Ovary (tissue), 9 donors: ENCODE measurements around the gene RPUSD3. TPM values are rescaled to one million over a fixed set of nuclear protein-coding genes. Genes with fewer than 3 reads are reported as not detected.

Experiments
- DNase-seq, 5 donors: peaks; one replicate each; pipeline ENCODE4 v3.0.0-alpha.2; 2019 to 2020
- H3K27ac ChIP-seq, 2 donors: fragments of 200-600 bp; one replicate each; pipeline versions ENCODE4 v1.5.1 to v1.8.0; 2019 to 2022
- H3K27me3 ChIP-seq: fragments of 200-600 bp; one replicate; pipeline ENCODE4 v1.8.0; 2022
- H3K36me3 ChIP-seq: fragments of 200-600 bp; sonication (generic); one replicate; pipeline ENCODE4 v1.5.1; 2019
- H3K4me1 ChIP-seq: one replicate; pipeline ENCODE4 v1.8.1; 2013; ENCODE audit warnings: mild to moderate bottlenecking, moderate library complexity; ENCODE audit not compliant: insufficient read depth
- H3K4me3 ChIP-seq: fragments of 200-600 bp; sonication (generic); one replicate; pipeline ENCODE4 v1.5.1; 2017
- H3K9me3 ChIP-seq, 2 donors: fragments of 200-600 bp in 1 of 2; sonication (generic) in 1 of 2; one replicate each; pipeline versions ENCODE4 v1.5.1 to v1.8.1; 2013 to 2019; ENCODE audit warnings: mild to moderate bottlenecking in 1 of 2, moderate library complexity in 1 of 2
- EP300 ChIP-seq: sonication (generic); formaldehyde crosslinking; IDR thresholded peaks from one replicate; pipeline ENCODE4 v1.6.1; 2017; ENCODE audit warnings: antibody characterized with exemption
- POLR2A ChIP-seq: fragments of 450-650 bp; IDR thresholded peaks from one replicate; pipeline ENCODE4 v1.6.1; 2017; ENCODE audit warnings: antibody characterized with exemption, mild to moderate bottlenecking, moderate library complexity
- WGBS, 3 donors: extraction: QIAGEN DNeasy Blood & Tissue Kit in 1 of 3; methylation state at CpG; one replicate each; pipeline versions ENCODE4 v1.1.5 to v1.1.7; 2013 to 2017; 5-methylcytosine and 5-hydroxymethylcytosine counted together
- intact Hi-C, 4 donors: fragments of 100-400 bp; cut with DNase I; formaldehyde crosslinking; loops; one replicate each; pipeline versions ENCODE4 v1.11.0 to v1.15.1; 2022 to 2023
- polyA plus RNA-seq, 2 donors: library from polyadenylated mRNA; stranded (reverse); fragments of 200-250 nt in 1 of 2; fragments of 350-450 nt in 1 of 2; fragmentation: Illumina TruSeq in 1 of 2; extraction: RNeasy Lipid Tissue Mini Kit (QIAGEN cat#74804) in 1 of 2; gene quantifications; one replicate each; pipeline ENCODE4 v1.2.3, GENCODE V29; 2013 to 2014
- total RNA-seq, 7 donors: library from RNA; depleted of rRNA in 2 of 7; stranded (reverse); fragments of >200 nt in 2 of 7; fragmentation: NEBNext Ultra II Directional in 3 of 7; extraction: Animal tissue kit (Norgen Biotek cat#: 25700) in 3 of 7; gene quantifications; one replicate each; pipeline versions ENCODE4 v1.1.0 to v1.2.4, GENCODE V29; 2016 to 2023
- TF ChIP-seq, protein P1 (sequence below), 3 donors: fragments of 450-650 bp in 2 of 3; fragments of 200-600 bp in 1 of 3; IDR thresholded peaks; one replicate each; pipeline versions ENCODE4 v1.5.1 to v1.8.0; 2016 to 2022; ENCODE audit warnings: antibody characterized with exemption in 3 of 3, mild to moderate bottlenecking in 1 of 3
- donor health status: DM: no; HTN: no; CAD: no; lungs with moderate emphysema.
- donor health status: DM: no; HTN: no; CAD: no.
- donor health status: Bipolar disorder and iron deficiency.
- donor health status: DM: yes; HTN: yes; CAD: no.
- donor health status: DM: no; HTN: no; CAD: no.
- donor health status: DM: yes; HTN: yes; CAD: no.

RPUSD3 gene
- total and polyA plus RNA-seq, 9 donors, result 19.4 to 32.2 (median 26.8) TPM

DNA sequence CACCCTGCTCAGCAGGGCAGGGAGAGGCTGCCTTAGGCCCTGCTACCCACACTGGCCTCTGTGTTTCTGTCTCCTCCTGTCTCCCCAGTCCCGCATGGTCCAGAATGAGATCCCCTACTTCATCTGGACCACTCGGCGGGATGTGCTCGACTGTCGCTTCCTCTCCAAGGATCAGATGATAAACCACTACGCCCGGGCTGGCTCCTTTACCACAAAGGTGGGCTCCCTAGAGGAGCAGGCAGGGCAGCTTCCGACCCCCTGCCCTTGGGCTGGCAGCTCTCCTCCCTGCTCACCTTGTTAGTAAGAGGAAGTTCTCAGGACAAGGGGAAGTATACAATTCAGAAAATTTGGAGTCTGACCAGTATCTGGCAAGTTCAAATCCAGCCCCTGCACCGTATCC, 27.8 kb downstream of the RPUSD3 start:
- WGBS, 3 donors, result 88 to 89% (median 88%) methylated on average over 9 of the region's 9 CpGs
- Histone ChIP-seq H3K9me3 (no peaks in the 10 kb centered on the region), H3K27ac (no peak overlapping the region), H3K27me3 (no peaks in the 10 kb centered on the region), H3K4me3 (no peak overlapping the region), H3K4me1 (peaks cover 2% of the 10 kb centered on the region), H3K36me3 (no peaks in the 10 kb centered on the region)
- TF ChIP-seq EP300, result no peak
- TF ChIP-seq, protein P1, sequence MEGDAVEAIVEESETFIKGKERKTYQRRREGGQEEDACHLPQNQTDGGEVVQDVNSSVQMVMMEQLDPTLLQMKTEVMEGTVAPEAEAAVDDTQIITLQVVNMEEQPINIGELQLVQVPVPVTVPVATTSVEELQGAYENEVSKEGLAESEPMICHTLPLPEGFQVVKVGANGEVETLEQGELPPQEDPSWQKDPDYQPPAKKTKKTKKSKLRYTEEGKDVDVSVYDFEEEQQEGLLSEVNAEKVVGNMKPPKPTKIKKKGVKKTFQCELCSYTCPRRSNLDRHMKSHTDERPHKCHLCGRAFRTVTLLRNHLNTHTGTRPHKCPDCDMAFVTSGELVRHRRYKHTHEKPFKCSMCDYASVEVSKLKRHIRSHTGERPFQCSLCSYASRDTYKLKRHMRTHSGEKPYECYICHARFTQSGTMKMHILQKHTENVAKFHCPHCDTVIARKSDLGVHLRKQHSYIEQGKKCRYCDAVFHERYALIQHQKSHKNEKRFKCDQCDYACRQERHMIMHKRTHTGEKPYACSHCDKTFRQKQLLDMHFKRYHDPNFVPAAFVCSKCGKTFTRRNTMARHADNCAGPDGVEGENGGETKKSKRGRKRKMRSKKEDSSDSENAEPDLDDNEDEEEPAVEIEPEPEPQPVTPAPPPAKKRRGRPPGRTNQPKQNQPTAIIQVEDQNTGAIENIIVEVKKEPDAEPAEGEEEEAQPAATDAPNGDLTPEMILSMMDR (IDR thresholded peaks at IDR 0.05), result no peak
- TF ChIP-seq POLR2A, result no peak
- DNase-seq, result no peak
- intact Hi-C loops, result no loop called here

DNA sequence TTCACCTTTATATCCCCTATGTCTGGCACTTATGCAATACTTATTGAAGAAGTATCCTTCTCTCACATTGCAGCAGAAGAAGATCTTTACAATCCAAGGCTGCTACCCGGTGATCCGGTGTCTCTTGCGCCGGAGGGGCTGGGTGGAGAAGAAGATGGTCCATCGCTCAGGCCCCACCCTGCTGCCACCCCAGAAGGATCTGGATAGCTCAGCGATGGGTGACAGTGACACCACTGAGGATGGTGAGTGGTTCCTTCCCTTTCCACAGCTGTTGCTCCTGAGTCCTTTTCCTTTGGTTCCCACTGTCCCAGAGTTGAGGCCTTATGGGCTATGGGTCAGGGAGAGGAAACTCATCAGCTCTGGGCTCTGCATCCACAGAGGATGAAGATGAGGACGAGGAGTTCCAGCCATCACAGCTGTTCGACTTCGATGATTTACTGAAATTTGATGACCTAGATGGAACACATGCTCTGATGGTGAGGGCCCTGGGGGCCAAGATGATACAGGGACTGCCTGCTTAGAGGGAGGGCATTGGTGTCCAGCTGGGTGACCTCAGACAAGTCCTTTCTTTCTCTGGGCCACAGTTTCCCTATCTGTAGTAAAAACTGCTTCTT, 30.8 kb downstream of the RPUSD3 start:
- no peaks in the 10 kb centered on the region for H3K36me3 ChIP-seq
- TF ChIP-seq POLR2A (no peak), EP300 (no peak)
- TF ChIP-seq, protein P1 (IDR thresholded peaks at IDR 0.05), result no peak
- no peaks in the 10 kb centered on the region for H3K9me3 ChIP-seq
- no peak overlapping the region for H3K27ac ChIP-seq
- no peak for DNase-seq
- no peak overlapping the region for H3K4me3 ChIP-seq
- H3K27me3 ChIP-seq, result no peaks in the 10 kb centered on the region
- intact Hi-C loops, result no loop called here
- 91 to 95% (median 92%) methylated on average over 9 of the region's 9 CpGs for WGBS, 3 donors
- peaks cover 8% of the 10 kb centered on the region for H3K4me1 ChIP-seq

DNA sequence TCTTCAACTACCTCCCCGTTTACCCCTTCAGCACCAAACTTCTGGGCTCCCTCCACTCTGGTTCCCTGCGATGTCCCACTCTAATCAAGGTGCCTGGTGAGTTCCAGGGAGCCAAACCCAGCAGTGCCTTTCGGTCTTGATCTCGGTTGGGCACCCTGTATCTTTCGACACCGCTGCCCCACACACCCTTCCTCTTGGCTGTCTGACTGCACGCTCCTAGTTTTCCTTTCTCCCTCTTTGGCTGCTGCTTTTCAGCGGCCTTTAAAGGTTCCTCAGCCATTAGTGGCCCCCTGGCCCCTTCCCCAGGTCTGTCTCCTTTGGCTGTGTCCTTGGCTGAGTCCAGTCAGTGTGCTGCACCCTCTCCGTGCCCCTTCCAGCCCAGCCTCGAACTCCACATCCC, 33.0 kb downstream of the RPUSD3 start:
- no peaks in the 10 kb centered on the region for H3K27me3 ChIP-seq
- TF ChIP-seq EP300, result no peak
- TF ChIP-seq POLR2A, result no peak
- TF ChIP-seq, protein P1 (IDR thresholded peaks at IDR 0.05), result no peak
- no peaks in the 10 kb centered on the region for H3K36me3 ChIP-seq
- H3K4me3 ChIP-seq, result peak overlapping the region; percentile 65
- intact Hi-C loops, result no loop called here
- H3K27ac ChIP-seq, result peak overlapping the region; percentile 54 to 92
- no peaks in the 10 kb centered on the region for H3K9me3 ChIP-seq
- H3K4me1 ChIP-seq, result peaks cover 8% of the 10 kb centered on the region
- WGBS, 3 donors, result 43 to 54% (median 51%) methylated on average over 10 of the region's 10 CpGs
- no peak for DNase-seq

DNA sequence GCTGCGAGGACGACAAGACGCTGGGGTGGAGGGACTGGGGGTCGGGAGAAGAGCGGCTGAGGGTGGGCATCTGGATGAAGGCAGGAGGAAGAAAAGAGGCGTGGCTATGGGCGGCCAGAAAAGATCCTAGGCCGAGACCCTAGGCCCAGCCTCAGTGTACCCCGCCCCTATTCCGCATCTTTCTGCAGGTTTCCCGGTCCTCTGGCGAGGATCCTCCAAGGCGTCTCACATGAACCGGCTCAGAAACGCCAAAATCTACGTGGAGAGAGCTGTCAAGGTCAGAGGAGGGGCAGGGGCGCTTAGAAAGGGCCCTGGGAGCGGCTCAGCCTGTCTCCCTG, 33.4 kb downstream of the RPUSD3 start:
- TF ChIP-seq, protein P1 (IDR thresholded peaks at IDR 0.05), result no peak
- Histone ChIP-seq H3K36me3 (no peaks in the 10 kb centered on the region), H3K4me1 (peaks cover 8% of the 10 kb centered on the region), H3K27ac (peak overlapping the region; percentile 0 to 92), H3K27me3 (no peaks in the 10 kb centered on the region), H3K4me3 (peak overlapping the region; percentile 65), H3K9me3 (no peaks in the 10 kb centered on the region)
- peak in 3 of 5 donors; percentile 37 to 61 (median 44) for DNase-seq
- 0 to 4% (median 2%) methylated on average over 18 of the region's 18 CpGs for WGBS, 3 donors
- intact Hi-C loops, result no loop called here
